Progenitor cell of endocrine pancreas (in vitro differentiated cells): ENCODE data around the gene REEP2. TPM values are rescaled to one million over a fixed set of nuclear protein-coding genes. Genes with fewer than 3 reads are reported as not detected.

Experiments
- DNase-seq: peaks from one replicate; pipeline ENCODE4 v3.0.0; 2021; ENCODE audit warnings: low spot score; ENCODE audit not compliant: unreplicated experiment
- H3K27ac Mint-ChIP-seq: 2 replicates; pipeline ENCODE4 v1.8.0; 2021; ENCODE audit warnings: mild to moderate bottlenecking, moderate library complexity, mixed read lengths
- H3K27me3 Mint-ChIP-seq: 2 replicates; pipeline ENCODE4 v1.8.0; 2021; ENCODE audit warnings: mixed read lengths
- H3K36me3 Mint-ChIP-seq: 2 replicates; pipeline ENCODE4 v1.8.0; 2022; ENCODE audit warnings: mixed read lengths; ENCODE audit not compliant: insufficient read depth
- H3K4me1 Mint-ChIP-seq: 2 replicates; pipeline ENCODE4 v1.8.0; 2021; ENCODE audit warnings: low read depth, mixed read lengths
- H3K4me3 Mint-ChIP-seq: 2 replicates; pipeline ENCODE4 v1.8.0; 2021; ENCODE audit warnings: low read depth, mild to moderate bottlenecking, moderate library complexity, mixed read lengths
- H3K9me3 Mint-ChIP-seq: 2 replicates; pipeline ENCODE4 v1.8.0; 2021; ENCODE audit warnings: low read depth, mixed read lengths
- CTCF ChIP-seq: fragments of 200-600 bp; sonication (generic); IDR thresholded peaks from one replicate; pipeline ENCODE4 v1.5.0; 2021; ENCODE audit warnings: antibody characterized with exemption, mild to moderate bottlenecking; ENCODE audit not compliant: unreplicated experiment
- total RNA-seq: library from RNA; stranded (reverse); gene quantifications from 2 replicates; pipeline ENCODE4 v1.2.1, GENCODE V29; 2021

Gene REEP2
- total RNA-seq, 1 donor from 2014 or later: 20.0 TPM

- no peak for TF ChIP-seq CTCF
- H3K27me3 Mint-ChIP-seq: peaks cover 23% of the 10 kb centered on the region
- no peaks in the 10 kb centered on the region for H3K36me3 Mint-ChIP-seq
- DNase-seq: no peak
- peak overlapping the region; percentile 44 for H3K4me3 Mint-ChIP-seq
- H3K4me1 Mint-ChIP-seq: peaks cover 17% of the 10 kb centered on the region
- no peak overlapping the region for H3K27ac Mint-ChIP-seq
- H3K9me3 Mint-ChIP-seq: no peaks in the 10 kb centered on the region
Observed at GRCh38 chr5:138491284-138491648, 52.4 kb downstream of the REEP2 start.

- Mint-ChIP-seq H3K4me3 (peak overlapping the region; percentile 79), H3K4me1 (peaks cover 17% of the 10 kb centered on the region), H3K36me3 (no peaks in the 10 kb centered on the region), H3K27me3 (peaks cover 23% of the 10 kb centered on the region), H3K9me3 (no peaks in the 10 kb centered on the region), H3K27ac (peak overlapping the region; percentile 91)
- no peak for TF ChIP-seq CTCF
- peak; percentile 34 for DNase-seq
Observed at GRCh38 chr5:138491669-138492559, 53.1 kb downstream of the REEP2 start.

- no peak for TF ChIP-seq CTCF
- H3K4me3 Mint-ChIP-seq: peak overlapping the region; percentile 79
- H3K36me3 Mint-ChIP-seq: no peaks in the 10 kb centered on the region
- no peaks in the 10 kb centered on the region for H3K9me3 Mint-ChIP-seq
- DNase-seq: no peak
- peaks cover 23% of the 10 kb centered on the region for H3K27me3 Mint-ChIP-seq
- peak overlapping the region; percentile 91 for H3K27ac Mint-ChIP-seq
- H3K4me1 Mint-ChIP-seq: peaks cover 17% of the 10 kb centered on the region
Observed at GRCh38 chr5:138492560-138493045, 53.7 kb downstream of the REEP2 start.

- no peaks in the 10 kb centered on the region for H3K36me3 Mint-ChIP-seq
- no peaks in the 10 kb centered on the region for H3K9me3 Mint-ChIP-seq
- no peak overlapping the region for H3K27ac Mint-ChIP-seq
- H3K4me1 Mint-ChIP-seq: peaks cover 10% of the 10 kb centered on the region
- no peak for TF ChIP-seq CTCF
- peaks cover 12% of the 10 kb centered on the region for H3K27me3 Mint-ChIP-seq
- DNase-seq: no peak
- no peak overlapping the region for H3K4me3 Mint-ChIP-seq
Observed at GRCh38 chr5:138495351-138495750, 56.5 kb downstream of the REEP2 start.

Other genes starting within 250 kb of the REEP2 start
- gene CDC23, start 225.7 kb upstream of the REEP2 start, total RNA-seq: 47.1 and 53.3 TPM in 2 replicates
- gene GFRA3, start 164.4 kb upstream of the REEP2 start, total RNA-seq: 22.9 and 24.4 TPM in 2 replicates
- 10.6 and 11.5 TPM in 2 replicates for gene CDC25C, start 107.3 kb upstream of the REEP2 start, total RNA-seq
- gene FAM53C, start 100.8 kb upstream of the REEP2 start, total RNA-seq: 56.6 TPM in 2 replicates
- gene KDM3B, start 86.4 kb upstream of the REEP2 start, total RNA-seq: 118 and 126 TPM in 2 replicates
- gene EGR1, start 26.4 kb downstream of the REEP2 start, total RNA-seq: 49.5 and 56.2 TPM in 2 replicates
- 73.1 and 77.6 TPM in 2 replicates for gene ETF1, start 104.2 kb downstream of the REEP2 start, total RNA-seq
- gene HSPA9, start 136.3 kb downstream of the REEP2 start, total RNA-seq: 174 and 185 TPM in 2 replicates